Uterus (tissue), 2 donors: ENCODE results near the gene PARP1.

Source experiments
- CTCF ChIP-seq, 4 experiments: fragments of 200-600 bp in 2 of 4; fragments of 450-650 bp in 2 of 4; sonication (generic) in 2 of 4; IDR thresholded peaks; one replicate each; pipeline ENCODE4 v1.5.1; 2016 to 2019; ENCODE audit warnings: antibody characterized with exemption in 4 of 4, mild to moderate bottlenecking in 2 of 4, moderate library complexity in 1 of 4
- POLR2A ChIP-seq, 2 donors: fragments of 450-650 bp; IDR thresholded peaks; one replicate each; pipeline ENCODE4 v1.6.1; 2016; ENCODE audit warnings: antibody characterized with exemption in 2 of 2, mild to moderate bottlenecking in 1 of 2, moderate library complexity in 1 of 2

GRCh38 chr1:226403201-226404034, 4.5 kb downstream of the PARP1 start:
- TF ChIP-seq CTCF (IDR thresholded peaks at IDR 0.05) = no peak
- TF ChIP-seq POLR2A (IDR thresholded peaks at IDR 0.05) = no peak
